MM.1S (cell line): ENCODE data around the gene KIAA0825.

Experiments used
- DNase-seq: peaks from one replicate; pipeline ENCODE4 v3.0.0-alpha.2; 2015
- H2AFZ ChIP-seq: fragments of 300-600 bp; sonication (generic); 2 replicates; pipeline ENCODE4 v1.6.0; 2016; ENCODE audit warnings: antibody characterized with exemption, low read length
- H3F3A ChIP-seq: fragments of 300-600 bp; sonication (generic); 2 replicates; pipeline ENCODE4 v1.6.1; 2016; ENCODE audit warnings: mild to moderate bottlenecking, antibody characterized with exemption, low read length, moderate library complexity, mixed read lengths; ENCODE audit not compliant: insufficient read depth
- H3K27ac ChIP-seq: fragments of 300-600 bp; sonication (generic); 2 replicates; pipeline ENCODE4 v1.5.1; 2016; ENCODE audit warnings: mild to moderate bottlenecking, low read length
- H3K27me3 ChIP-seq: fragments of 300-600 bp; sonication (generic); replicated peaks from 2 replicates; pipeline ENCODE4 v1.6.0; 2016; ENCODE audit warnings: low read length; ENCODE audit not compliant: insufficient read depth
- H3K36me3 ChIP-seq: fragments of 300-600 bp; sonication (generic); replicated peaks from 2 replicates; pipeline ENCODE4 v1.6.1; 2016; ENCODE audit warnings: mild to moderate bottlenecking, low read length, mixed read lengths; ENCODE audit not compliant: insufficient read depth
- H3K4me1 ChIP-seq: fragments of 300-600 bp; sonication (generic); 2 replicates; pipeline ENCODE4 v1.6.1; 2016; ENCODE audit warnings: low read length, mixed read lengths
- H3K4me2 ChIP-seq: fragments of 300-600 bp; sonication (generic); 2 replicates; pipeline ENCODE4 v1.6.0; 2016; ENCODE audit warnings: low read depth, low read length
- H3K4me3 ChIP-seq: fragments of 300-600 bp; sonication (generic); 2 replicates; pipeline ENCODE4 v1.5.1; 2016; ENCODE audit warnings: low read length, mixed read lengths
- H3K79me2 ChIP-seq: fragments of 300-600 bp; sonication (generic); 2 replicates; pipeline ENCODE4 v1.6.1; 2016; ENCODE audit warnings: mixed run types, low read length, mixed read lengths
- H3K9ac ChIP-seq: fragments of 300-600 bp; sonication (generic); 2 replicates; pipeline ENCODE4 v1.6.1; 2016; ENCODE audit warnings: low read length, mixed read lengths
- H3K9me2 ChIP-seq: fragments of 300-600 bp; sonication (generic); replicated peaks from 2 replicates; pipeline ENCODE4 v1.6.1; 2016; ENCODE audit warnings: mild to moderate bottlenecking, low read length, mixed read lengths; ENCODE audit not compliant: insufficient read depth
- H3K9me3 ChIP-seq: fragments of 300-600 bp; sonication (generic); replicated peaks from 2 replicates; pipeline ENCODE4 v1.6.1; 2016; ENCODE audit warnings: mild to moderate bottlenecking, low read length, mixed read lengths; ENCODE audit not compliant: insufficient read depth
- H4K20me1 ChIP-seq: fragments of 300-600 bp; sonication (generic); 2 replicates; pipeline ENCODE4 v1.6.1; 2016; ENCODE audit warnings: mild to moderate bottlenecking, low read length, moderate library complexity, mixed read lengths; ENCODE audit not compliant: insufficient read depth
- CTCF ChIP-seq: fragments of 300-600 bp; sonication (generic); IDR thresholded peaks from 2 replicates; pipeline ENCODE4 v1.5.1; 2016; ENCODE audit warnings: antibody characterized with exemption, low read length, mixed read lengths
- EZH2 ChIP-seq: fragments of 300-600 bp; sonication (generic); optimal IDR thresholded peaks from 2 replicates; pipeline ENCODE3; 2017; ENCODE audit warnings: low read depth, mild to moderate bottlenecking, antibody characterized with exemption, low read length, mixed read lengths
- EZH2phosphoT487 ChIP-seq: fragments of 300-600 bp; sonication (generic); IDR thresholded peaks from 2 replicates; pipeline ENCODE4 v1.6.1; 2018; ENCODE audit warnings: antibody characterized with exemption, low read length

Gene KIAA0825

GRCh38 chr5:94618493-94619328 is at the start of gene KIAA0825, which contains the start of gene SLF1:
TSS of gene KIAA0825 (minus strand) at chr5:94618604. CDS start at chr5:94537126, 81,478 bp downstream.
TSS of gene SLF1 (plus strand) at chr5:94618669. CDS start at chr5:94628811, 10,142 bp downstream.
- Histone ChIP-seq H3K79me2 (peaks cover 54% of the 10 kb centered on the region), H2AFZ (peak within 1 kb of the TSS; percentile 96), H3K36me3 (no peaks in the 10 kb centered on the region), H3K27me3 (no peaks in the 10 kb centered on the region), H3K9me2 (no peaks in the 10 kb centered on the region), H3K4me3 (peak within 1 kb of the TSS; percentile 77), H3F3A (peaks cover 11% of the 10 kb centered on the region), H3K4me1 (0 out of 2 replicates have a peak, but pooled peaks cover 9% of the 10 kb centered on the region), H3K27ac (peak within 1 kb of the TSS; percentile 70; the same call in 1 of the 2 replicates), H3K4me2 (peak within 1 kb of the TSS; percentile 96), H4K20me1 (no peaks in the 10 kb centered on the region), H3K9me3 (no peaks in the 10 kb centered on the region), H3K9ac (peak within 1 kb of the TSS; percentile 62)
- peak; percentile 93 for DNase-seq
- TF ChIP-seq EZH2 (no peak), CTCF (no peak), EZH2phosphoT487 (no peak)

GRCh38 chr5:94667937-94668336 is 49.5 kb upstream of the KIAA0825 start:
- Histone ChIP-seq H3K36me3 (no peaks in the 10 kb centered on the region), H2AFZ (no peak overlapping the region), H3K4me1 (peaks cover 5% of the 10 kb centered on the region), H3F3A (no peaks in the 10 kb centered on the region), H3K4me3 (no peak overlapping the region), H3K79me2 (no peaks in the 10 kb centered on the region), H3K9me2 (no peaks in the 10 kb centered on the region), H3K27me3 (no peaks in the 10 kb centered on the region), H3K27ac (no peak overlapping the region), H3K9ac (no peak overlapping the region), H3K9me3 (no peaks in the 10 kb centered on the region), H3K4me2 (no peak overlapping the region), H4K20me1 (no peaks in the 10 kb centered on the region)
- TF ChIP-seq CTCF (no peak), EZH2phosphoT487 (no peak), EZH2 (no peak)
- DNase-seq, result no peak

- H3F3A ChIP-seq, result no peaks in the 10 kb centered on the region
- H4K20me1 ChIP-seq, result no peaks in the 10 kb centered on the region
- H3K9ac ChIP-seq, result no peak overlapping the region
- H3K4me3 ChIP-seq, result no peak overlapping the region
- H3K79me2 ChIP-seq, result peaks cover 12% of the 10 kb centered on the region
- DNase-seq, result no peak
- no peaks in the 10 kb centered on the region for H3K4me1 ChIP-seq
- no peaks in the 10 kb centered on the region for H3K27me3 ChIP-seq
- H3K27ac ChIP-seq, result no peak overlapping the region
- no peak overlapping the region for H2AFZ ChIP-seq
- H3K36me3 ChIP-seq, result no peaks in the 10 kb centered on the region
- H3K9me3 ChIP-seq, result no peaks in the 10 kb centered on the region
- no peak overlapping the region for H3K4me2 ChIP-seq
- TF ChIP-seq CTCF (no peak), EZH2 (no peak), EZH2phosphoT487 (no peak)
- no peaks in the 10 kb centered on the region for H3K9me2 ChIP-seq
Measured at GRCh38 chr5:94661086-94661485, 42.7 kb upstream of the KIAA0825 start.
